AG10803 (cell line): ENCODE results near the gene RAB3C.

Experiments
- DNase-seq: peaks from one replicate; pipeline ENCODE4 v3.0.0; 2010; ENCODE audit warnings: low read depth
- H3K4me3 ChIP-seq: 2 replicates; pipeline ENCODE4 v1.5.1; 2011; ENCODE audit warnings: mild to moderate bottlenecking, low read length, control low read depth
- TF ChIP-seq, protein P1 (sequence below): conservative IDR thresholded peaks from 2 replicates; pipeline ENCODE4 v1.5.1; 2011; ENCODE audit warnings: mild to moderate bottlenecking, low read length, control low read depth, inconsistent platforms

The RAB3C gene

DNA sequence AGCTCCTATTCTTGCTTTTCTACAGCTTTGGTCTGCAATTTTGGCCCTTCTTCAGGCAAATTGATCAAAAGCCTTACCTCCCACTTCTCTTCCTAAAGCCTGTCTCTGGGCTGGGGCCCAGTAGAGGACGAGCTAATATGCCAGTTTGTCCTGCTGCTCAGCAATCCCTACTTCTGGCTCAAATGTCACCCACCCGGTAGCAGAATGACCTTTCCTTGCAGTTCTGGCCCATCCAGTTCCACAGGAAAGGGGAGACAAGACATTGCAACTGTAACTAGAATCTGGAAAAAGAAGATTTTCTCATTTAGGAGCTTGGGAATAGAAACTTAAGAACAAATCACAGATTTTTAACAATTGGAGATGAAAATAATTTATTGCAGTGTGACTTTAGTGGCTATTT lies 261.5 kb downstream of the RAB3C start:
- no peak for DNase-seq
- no peak overlapping the region for H3K4me3 ChIP-seq
- TF ChIP-seq, protein P1, sequence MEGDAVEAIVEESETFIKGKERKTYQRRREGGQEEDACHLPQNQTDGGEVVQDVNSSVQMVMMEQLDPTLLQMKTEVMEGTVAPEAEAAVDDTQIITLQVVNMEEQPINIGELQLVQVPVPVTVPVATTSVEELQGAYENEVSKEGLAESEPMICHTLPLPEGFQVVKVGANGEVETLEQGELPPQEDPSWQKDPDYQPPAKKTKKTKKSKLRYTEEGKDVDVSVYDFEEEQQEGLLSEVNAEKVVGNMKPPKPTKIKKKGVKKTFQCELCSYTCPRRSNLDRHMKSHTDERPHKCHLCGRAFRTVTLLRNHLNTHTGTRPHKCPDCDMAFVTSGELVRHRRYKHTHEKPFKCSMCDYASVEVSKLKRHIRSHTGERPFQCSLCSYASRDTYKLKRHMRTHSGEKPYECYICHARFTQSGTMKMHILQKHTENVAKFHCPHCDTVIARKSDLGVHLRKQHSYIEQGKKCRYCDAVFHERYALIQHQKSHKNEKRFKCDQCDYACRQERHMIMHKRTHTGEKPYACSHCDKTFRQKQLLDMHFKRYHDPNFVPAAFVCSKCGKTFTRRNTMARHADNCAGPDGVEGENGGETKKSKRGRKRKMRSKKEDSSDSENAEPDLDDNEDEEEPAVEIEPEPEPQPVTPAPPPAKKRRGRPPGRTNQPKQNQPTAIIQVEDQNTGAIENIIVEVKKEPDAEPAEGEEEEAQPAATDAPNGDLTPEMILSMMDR: no peak

DNA sequence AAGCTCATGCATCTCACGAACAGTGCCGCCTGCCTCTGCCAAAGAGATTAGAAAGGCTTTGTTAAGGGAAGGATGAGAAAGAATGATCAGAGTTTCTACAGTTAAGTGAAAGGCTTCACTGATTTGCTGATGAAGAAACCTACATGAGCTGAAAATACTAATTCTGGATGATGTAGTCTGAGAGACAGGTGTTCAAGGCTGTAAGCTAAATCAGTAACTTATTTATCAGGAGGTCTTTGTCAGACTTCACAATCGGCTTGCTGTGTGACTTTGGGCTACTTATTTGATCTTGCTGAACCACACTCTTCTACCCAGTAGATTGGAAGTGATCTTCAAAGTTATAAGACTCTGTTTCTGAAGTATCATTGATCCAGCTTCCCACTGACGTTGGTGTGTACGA lies 264.2 kb downstream of the RAB3C start:
- no peak for DNase-seq
- H3K4me3 ChIP-seq: no peak overlapping the region

DNA sequence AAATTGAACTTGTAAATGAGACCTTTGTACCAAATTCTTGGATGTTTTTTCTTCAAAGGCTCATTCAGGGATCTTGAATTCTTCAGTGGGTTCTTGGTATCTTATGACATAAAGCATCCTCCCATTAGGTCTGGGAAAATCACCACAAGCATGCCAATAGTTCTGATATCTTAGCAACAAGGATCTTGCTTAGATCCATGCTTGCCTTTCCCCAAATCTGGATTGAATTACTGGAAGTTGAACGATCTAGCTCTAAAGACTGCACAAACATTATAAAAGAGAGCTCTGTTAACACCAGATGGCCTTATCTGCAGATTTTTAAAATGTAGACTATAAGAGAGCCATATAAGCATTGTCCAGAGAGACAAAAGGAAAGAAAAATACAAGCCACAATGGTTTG lies 266.3 kb downstream of the RAB3C start:
- DNase-seq: peak; percentile 14
- TF ChIP-seq, protein P1: no peak

More for the DNA sequence above, 264.2 kb downstream of the RAB3C start:
- TF ChIP-seq, protein P1: no peak

DNA sequence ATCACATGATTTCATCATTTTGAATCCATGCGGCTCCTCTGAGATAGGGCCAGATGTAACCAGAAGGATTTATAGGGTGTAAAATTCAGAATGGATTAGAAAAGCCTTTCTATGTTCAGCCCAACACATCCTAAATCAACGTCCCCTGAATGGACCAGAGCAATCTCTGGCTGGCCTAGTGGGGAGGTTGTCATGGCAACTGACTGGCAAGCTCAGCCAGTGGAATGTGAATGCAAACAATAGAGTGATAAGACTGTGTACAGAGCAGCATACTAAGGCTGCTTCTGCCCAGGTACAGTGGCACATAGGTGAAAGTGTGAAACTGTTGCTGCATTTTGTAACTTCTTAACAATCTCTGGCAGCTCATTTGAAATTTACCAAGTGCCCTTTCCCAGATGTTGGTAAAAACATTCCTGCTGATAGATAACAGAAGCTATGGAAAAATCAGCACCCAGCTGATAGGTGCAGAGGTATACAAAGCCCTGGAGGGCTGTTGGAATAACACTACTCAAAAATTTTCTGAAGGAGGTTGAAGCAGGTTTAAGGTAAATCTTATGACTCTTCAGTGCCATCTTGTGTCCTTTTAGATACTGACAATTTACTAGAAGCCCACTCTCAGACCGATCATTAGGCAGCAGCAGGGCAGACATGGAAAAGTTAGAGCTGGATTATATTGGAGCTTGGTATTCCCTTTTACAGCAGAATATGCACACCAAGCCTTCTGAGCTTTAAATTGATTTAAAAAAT lies 267.2 kb downstream of the RAB3C start:
- TF ChIP-seq, protein P1: peak; percentile 45
- H3K4me3 ChIP-seq: no peak overlapping the region

More for the DNA sequence above, 266.3 kb downstream of the RAB3C start:
- H3K4me3 ChIP-seq: no peak overlapping the region

DNA sequence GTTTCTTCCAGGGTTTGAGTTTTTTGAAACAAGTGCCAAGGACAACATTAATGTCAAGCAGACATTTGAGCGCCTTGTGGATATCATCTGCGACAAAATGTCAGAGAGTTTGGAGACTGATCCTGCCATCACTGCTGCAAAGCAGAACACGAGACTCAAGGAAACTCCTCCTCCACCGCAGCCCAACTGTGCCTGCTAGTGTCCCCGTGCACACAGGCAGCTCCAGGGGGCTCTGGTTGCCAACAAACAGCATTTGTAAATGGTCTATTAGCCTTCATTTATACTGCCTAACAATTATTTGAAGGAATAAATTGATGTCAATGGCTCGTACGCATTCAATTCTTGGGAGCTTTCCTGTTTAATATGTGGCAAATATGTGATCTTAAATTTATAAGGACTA lies 268.3 kb downstream of the RAB3C start:
- TF ChIP-seq, protein P1: no peak
- no peak for DNase-seq
- H3K4me3 ChIP-seq: no peak overlapping the region

More for the DNA sequence above, 267.2 kb downstream of the RAB3C start:
- DNase-seq: peak; percentile 12

DNA sequence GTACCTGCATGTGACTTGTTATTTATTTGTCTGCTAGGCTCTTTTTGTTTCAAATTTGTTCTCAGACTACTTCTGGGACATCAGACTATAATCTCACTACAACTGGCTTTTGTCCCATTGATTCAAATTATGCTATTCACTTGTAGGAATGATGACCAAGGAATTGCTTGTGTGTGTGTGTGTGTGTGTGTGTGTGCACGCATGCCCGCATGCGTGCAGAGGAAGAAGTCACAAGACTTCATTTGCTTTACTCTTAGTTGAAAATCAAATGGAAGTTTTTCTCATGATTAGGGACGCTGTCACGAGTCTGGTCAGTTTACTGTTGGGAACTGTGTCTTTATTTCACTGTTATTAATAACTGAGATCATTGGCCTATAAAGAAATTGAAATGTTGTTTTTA lies 268.7 kb downstream of the RAB3C start:
- TF ChIP-seq, protein P1: no peak
- no peak for DNase-seq
- no peak overlapping the region for H3K4me3 ChIP-seq

DNA sequence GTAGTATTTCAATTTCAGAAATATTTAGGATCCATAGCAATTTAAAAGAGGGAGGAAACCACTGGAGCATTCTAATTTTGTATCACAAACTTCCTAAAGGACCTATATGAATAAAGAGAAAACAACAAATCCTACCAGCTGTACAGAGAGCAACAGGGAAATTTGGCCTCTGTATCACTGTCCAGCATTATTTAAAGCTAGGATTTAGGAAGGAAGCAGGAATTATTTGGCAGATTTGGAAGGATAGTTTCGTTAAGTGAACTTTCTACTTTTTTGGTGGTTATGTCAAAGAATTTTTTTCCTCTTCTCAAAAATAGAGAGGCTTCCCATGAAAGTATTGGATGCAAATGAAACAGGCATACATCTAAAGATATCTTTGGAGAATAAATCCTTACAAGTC lies 269.7 kb downstream of the RAB3C start:
- no peak overlapping the region for H3K4me3 ChIP-seq
- no peak for DNase-seq
- TF ChIP-seq, protein P1: no peak
